Activated CD8-positive, alpha-beta memory T cell treated with anti-CD3 and anti-CD28 coated beads, Interleukin-2, amount 50 U/mL, for 48 hours (primary cell): ENCODE data around the gene HECTD3.

ENCODE experiments used
- DNase-seq: peaks from one replicate; pipeline ENCODE4 v3.0.0-alpha.2; 2020

Gene HECTD3

DNA sequence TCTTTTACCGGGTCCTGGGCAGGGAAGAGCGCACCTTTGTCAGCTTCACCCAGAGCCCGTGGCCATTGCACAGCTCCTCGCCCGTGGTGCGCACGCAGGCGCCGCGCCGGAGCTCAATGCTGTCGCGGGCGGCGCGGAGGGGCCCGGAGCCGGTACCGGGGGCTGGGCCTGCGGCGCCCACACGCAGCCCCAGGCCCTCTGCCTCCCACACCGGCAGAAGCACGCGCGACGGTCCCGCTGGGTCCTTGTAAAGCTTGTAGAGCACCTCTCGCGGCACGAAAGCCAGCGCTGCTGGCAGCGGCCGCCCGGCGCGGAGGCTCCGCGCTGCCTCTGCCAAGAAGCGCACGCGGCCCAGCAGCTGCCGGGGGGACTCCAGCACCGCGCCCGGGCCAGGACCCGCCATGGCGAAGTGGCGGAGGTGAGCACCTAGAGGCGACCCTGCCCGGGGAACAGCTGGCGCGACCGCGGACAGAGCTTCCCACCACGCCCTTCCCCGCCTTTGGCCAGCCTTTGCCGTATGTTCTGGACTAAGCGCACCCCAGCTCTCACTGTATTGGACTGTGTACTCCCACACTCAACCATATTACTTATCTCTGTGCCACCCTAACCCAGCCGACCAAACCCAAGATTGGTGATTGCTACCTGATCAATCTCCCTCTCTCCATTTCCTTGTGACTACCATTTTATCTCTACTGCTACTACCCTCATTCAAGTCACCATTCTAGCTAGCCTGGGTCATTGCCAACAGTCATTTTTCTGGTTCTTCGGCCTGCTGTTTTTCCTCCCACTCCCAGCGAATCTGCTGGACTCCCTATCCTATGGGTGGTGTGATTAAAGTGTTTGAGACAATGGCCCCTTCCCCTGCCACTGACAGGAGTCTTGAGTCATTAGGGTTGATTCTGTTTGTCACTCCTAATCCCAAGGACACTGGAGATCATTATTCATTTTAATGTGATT lies at the start of gene HECTD3:
Gene HECTD3 (minus strand): TSS at position 470 of the 957 bp plus-strand sequence. CDS start 67 bp downstream, at position 403.
- DNase-seq = peak; percentile 83

GRCh38 chr1:45059829-45060228 lies 48.7 kb upstream of the HECTD3 start:
- no peak for DNase-seq

DNA sequence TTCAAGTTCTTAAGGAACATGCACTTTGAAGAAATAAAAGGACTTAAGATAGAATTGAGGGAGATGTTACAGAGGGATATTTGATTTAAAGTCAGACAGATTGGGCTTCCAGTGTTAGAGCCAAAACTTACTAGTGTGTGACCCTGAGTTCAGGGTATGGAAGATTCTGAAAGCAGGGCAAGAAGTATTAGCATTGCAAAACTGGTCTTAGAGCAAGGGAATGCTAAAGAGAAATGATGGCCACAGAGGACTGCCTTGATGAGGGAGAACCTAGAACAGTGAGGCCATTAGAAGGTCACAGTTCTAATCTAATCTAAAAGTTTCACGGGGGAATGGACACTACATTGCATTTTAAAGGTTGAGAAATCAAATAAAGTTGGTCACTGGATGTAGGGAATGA lies 46.4 kb upstream of the HECTD3 start:
- DNase-seq = no peak

DNA sequence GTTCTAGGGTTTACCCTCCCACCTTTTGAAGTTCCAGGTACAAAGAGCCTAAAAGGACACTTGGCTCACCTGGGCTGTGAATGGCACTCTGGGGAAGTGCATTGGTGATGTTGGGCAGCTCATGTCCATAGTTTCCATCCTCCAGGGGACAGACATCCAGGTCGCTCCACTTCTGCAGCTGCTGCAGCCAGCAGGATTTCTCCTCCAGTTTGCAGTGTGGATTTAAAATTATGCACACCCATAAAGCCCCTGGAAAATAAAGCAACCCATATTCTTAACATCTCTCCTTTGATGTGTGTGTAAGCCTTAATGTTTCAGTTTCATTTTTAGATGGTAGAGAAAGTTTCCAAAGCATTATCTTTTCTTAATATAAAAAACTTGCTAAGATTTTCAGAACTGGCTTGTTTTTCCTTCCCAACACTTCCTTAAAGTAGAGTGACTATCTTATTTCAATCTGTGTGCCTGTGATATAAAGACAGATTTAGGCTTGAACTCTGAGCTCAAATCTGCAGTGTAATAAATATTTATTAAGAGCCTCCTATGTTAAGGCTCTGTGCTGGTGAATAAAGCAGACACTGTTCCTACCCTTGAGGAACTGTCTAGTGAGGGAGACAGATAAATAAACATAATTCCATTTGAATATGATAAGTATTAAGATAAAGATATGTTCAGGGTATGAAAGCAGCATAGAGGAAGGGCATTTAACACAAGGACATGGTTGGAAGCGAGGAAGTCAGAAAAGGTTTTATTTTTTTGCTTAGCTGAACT lies 40.1 kb upstream of the HECTD3 start:
- no peak for DNase-seq

- DNase-seq = no peak
Measured at GRCh38 chr1:45047032-45047431, 35.9 kb upstream of the HECTD3 start.

DNA sequence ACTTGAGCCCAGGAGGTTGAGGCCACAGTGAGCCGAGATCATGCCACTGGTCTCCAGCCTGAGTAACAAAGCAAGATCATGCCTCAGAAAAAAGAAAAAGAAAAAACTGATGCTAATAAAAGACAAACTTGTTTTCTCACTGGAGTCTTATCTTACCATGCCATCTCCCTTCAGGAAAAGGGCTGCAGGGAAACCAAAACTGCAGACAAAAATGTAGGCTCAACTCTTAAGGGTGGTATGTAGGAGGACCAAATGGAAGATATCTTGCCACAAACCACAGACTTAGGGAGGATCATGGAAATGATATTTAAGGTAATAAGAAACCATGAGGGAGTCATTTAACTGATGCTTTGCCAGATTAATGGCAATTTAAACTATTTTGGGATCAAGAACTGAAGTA lies 33.8 kb upstream of the HECTD3 start:
- DNase-seq = no peak

DNA sequence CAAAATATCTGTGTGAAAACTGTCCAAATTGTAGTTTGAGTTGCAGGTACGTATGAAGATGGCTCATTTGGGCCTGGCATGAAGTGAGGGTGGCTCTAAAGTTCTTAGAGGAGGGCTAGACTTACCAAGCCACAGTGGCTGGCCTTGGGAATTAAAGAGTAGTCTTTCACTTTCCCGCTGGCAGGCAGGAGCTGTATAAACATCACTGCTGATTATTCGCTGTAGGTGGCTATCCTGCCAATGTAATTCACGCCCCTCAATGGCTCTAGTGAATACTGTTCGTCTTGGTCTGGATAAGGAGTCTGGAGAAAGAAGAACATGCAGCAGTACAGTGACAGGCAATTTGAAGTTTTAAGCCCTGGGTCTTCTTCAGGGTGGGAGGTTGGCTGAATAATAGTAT lies 32.0 kb upstream of the HECTD3 start:
- no peak for DNase-seq

GRCh38 chr1:45040297-45040696 lies 29.2 kb upstream of the HECTD3 start:
- no peak for DNase-seq

DNA sequence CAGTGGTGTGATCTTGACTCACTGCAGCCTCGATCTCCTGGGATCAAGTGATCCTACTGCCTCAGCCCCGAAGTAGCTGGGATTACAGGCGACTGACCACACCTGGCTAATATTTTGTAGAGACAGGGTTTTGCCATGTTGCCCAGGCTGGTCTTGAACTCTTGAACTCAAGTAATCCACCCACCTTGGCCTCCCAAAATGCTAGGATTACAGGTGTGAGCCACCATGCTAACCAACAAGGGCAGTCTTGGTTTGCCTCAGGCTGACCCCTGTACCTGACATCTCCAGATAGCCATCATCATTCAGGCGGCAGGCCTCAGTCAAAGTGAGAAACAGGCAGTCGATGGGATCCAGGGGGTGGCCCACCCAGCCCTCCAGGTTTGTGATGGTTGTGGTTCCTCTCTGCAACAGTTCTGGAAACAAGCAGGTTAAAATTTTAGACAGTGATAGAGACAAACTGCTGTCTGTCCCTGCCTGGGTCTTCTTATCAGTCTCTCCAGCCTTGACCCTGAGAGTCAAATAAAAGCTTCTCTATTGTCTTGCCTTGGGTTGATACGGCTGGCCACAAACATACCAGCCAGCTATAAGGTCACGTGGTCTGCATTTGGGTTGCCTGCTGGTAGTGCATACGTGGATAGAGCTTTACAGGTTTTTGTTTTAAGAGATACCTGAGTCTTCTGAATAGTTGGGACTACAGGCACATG lies 27.7 kb upstream of the HECTD3 start:
- DNase-seq = no peak

GRCh38 chr1:45038240-45038639 lies 27.1 kb upstream of the HECTD3 start:
- DNase-seq = no peak

DNA sequence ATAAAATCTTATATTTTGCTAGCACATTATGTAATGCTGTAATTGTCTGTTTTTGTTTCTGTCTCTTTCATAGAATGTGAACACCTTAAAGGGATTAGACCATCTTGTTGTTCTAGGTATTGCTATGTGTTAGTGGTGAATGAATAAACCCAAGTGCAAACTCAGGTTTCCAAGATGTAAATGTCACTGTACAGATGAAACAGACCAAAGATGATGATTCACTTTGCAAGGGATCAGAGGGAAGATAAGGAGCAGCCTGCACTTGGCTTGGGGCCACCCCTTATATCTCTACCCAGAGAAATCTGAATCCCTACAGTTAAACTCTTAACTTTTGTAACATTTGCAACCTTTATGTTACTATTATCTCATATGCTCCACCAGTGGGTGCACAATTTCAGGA lies 26.3 kb upstream of the HECTD3 start:
- no peak for DNase-seq

DNA sequence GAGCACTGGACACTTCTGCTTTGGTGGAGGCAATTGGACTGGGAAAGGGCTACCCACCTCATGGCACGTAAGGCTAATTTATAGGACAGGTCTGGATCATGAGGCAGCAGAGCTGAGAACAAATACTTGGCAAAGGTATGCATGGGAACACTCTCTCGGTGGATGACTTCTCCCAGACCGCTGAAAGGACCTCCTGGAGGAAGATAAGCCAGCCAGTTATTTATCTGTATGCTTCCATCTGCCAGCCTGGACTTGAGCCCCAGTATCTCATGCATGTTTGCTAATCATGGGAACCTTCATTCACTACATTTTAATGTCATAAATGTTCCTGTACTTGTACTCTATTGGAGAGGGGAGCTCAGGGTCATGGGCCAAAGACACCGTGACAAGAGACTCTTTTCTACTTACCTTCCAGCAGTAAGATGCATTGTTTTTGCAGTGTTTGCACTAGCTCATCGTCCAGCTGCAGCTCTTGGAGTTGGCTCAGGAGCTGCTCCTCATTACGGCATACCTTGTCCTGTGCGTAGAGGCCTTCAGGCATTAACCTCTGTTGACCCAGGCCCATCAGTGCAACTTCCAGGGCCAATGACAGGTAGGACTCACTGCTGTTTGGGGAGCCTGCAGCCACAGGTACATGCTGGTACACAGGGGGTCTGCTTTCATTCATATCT lies 24.6 kb upstream of the HECTD3 start:
- no peak for DNase-seq

GRCh38 chr1:45033356-45033755 lies 22.2 kb upstream of the HECTD3 start:
- DNase-seq = no peak

- DNase-seq = no peak
Measured at GRCh38 chr1:45032837-45033236, 21.7 kb upstream of the HECTD3 start.

GRCh38 chr1:45026446-45026845 lies 15.3 kb upstream of the HECTD3 start:
- no peak for DNase-seq

DNA sequence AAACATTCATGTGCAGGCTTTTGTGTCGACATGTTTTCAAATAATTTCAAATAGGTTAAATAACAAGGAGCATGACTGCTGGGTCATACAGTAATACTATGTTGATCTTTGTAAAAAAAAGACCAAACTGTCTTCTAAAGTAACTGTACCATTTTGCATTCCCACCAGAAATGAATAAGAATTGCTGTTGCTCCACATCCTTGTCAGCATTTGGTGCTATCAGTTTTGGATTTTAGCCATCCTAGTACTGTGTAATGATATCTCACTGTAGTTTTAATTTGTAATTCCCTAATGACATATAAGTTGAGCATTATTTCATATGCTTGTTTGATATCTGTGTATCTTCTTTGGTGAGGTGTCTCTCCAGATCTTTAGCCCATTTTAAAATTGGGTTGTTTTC lies 12.5 kb upstream of the HECTD3 start:
- no peak for DNase-seq

DNA sequence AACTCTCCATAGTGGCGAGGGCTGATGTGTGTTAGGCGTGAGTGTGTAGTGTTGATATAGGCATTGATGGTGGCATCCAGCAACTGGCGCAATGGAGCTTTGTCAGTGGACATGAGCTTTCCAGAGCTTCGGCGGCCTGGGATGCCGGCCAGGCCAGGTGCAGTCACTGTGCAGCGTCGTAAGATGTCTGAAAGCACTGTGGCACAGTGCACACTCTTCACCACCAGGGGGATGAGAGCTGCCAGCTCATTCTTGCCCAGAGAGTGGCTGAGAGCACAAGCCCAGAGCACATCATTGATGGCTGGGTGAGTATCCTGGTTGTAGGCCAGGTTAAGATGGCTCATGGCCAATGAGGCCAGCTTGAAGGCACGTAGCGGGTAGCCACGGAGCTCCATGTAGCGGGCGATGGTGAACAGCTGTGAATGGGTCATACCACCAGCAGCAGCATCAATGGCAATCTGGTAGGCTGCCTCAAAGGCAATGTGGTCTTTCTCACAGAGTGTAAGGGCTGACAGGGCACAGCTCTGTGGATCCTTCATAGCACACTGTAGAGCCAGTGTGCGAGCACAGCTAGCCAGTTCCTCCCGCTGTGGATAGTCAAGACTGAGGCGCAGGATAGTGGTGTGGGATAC lies 7.6 kb upstream of the HECTD3 start:
- DNase-seq = peak; percentile 75

DNA sequence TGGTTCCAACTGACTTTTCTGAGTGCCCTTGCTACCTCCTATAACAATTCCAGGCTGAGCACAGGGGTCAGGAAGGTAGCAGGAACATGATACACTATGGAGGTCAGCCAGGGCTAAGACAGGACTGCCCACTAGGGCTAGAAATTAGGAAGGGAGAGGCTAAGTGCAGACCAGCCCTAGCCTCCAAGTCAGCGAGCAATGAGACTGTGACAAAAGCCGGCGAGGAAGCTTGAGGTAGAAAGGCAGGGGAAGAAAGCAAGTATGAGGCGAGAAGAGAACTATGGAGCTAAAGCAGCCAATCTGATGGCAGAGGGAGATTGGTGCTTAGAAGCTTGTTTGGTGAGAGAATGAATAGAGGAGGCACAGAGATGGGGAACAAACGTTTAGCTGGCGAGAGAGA lies 5.6 kb upstream of the HECTD3 start:
- DNase-seq = no peak

GRCh38 chr1:45016090-45016697 lies 5.1 kb upstream of the HECTD3 start:
- no peak for DNase-seq

DNA sequence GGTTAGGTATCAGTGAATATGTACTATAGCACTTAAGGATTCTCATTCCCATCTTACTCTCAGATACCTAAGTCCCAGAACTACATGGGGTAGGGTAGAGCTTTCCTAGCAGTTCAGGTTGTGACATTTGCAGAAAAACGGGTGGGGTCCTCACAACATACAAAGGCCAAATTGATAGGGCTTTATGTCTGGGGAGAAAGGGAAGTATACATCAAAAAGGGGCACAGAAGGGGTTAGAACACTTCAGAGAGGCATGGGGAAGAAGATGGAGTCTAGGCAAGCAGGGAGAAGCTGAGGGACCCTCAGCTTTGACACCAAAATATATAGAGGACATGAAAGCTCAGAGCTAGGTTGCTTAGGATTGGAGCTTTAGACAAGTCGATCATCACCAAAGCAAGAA lies 4.6 kb upstream of the HECTD3 start:
- no peak for DNase-seq

DNA sequence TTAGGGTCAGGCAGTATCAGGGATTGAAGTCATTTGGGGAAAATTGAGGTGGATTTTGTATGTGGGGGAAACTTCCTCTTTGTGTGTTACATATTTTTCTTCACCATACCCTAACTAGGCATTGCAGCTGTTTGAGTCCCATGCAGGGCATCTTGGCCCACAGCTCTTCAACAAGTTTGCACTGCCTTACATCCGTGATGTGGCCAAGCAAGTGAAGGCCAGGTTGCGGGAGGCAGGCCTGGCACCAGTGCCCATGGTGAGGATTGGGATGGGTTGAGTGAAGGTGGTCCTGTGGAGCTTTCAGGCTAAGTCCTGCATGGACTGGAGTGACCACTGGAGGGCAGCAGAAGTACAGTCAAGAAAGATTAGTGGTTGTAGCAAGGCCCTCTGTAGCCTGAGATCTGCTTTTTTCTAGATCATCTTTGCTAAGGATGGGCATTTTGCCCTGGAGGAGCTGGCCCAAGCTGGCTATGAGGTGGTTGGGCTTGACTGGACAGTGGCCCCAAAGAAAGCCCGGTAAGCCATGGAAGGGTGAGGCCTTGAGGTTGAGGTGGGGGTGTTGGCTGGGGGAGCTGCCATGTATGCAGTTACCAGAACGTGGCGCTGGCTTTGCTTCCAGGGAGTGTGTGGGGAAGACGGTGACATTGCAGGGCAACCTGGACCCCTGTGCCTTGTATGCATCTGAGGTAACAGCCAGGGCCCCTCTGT lies 3.4 kb upstream of the HECTD3 start:
- DNase-seq = peak; percentile 80
